Measurements from ENCODE around the gene UTRN. TPM values are rescaled to one million over a fixed set of nuclear protein-coding genes. Genes with fewer than 3 reads are reported as not detected.
A peak's percentile ranks its signal among the peaks of the same experiment; 100 is the strongest.

UTRN gene
- total RNA-seq, 1 experiment from 2014 or later, result 125 TPM

- TF ChIP-seq ARID4B (CRISPR knock-in tag; IDR thresholded peaks at IDR 0.05; ENCODE audit: borderline replicate concordance) (no peak), ZNF396 (CRISPR knock-in tag; IDR thresholded peaks at IDR 0.05; ENCODE audit: borderline replicate concordance) (no peak), PREB (CRISPR knock-in tag; IDR thresholded peaks at IDR 0.05; ENCODE audit: borderline replicate concordance) (no peak), STAT6 (CRISPR knock-in tag; conservative IDR thresholded peaks at IDR 0.05; ENCODE audit: low read depth) (no peak), ZNF138 (CRISPR knock-in tag; conservative IDR thresholded peaks at IDR 0.05) (no peak), HMGXB4 (CRISPR knock-in tag; IDR thresholded peaks at IDR 0.05) (no peak), NFE2L1 (CRISPR knock-in tag; IDR thresholded peaks at IDR 0.05) (no peak), FOXP1 (CRISPR knock-in tag; IDR thresholded peaks at IDR 0.05; ENCODE audit: borderline replicate concordance) (no peak), KAT7 (CRISPR knock-in tag; IDR thresholded peaks at IDR 0.05; ENCODE audit: borderline replicate concordance) (no peak), ATF6 (CRISPR knock-in tag; IDR thresholded peaks at IDR 0.05) (no peak), TP53 (CRISPR knock-in tag; IDR thresholded peaks at IDR 0.05) (no peak), HMGA2 (CRISPR knock-in tag; IDR thresholded peaks at IDR 0.05) (no peak)
These were observed 26.2 kb downstream of the UTRN start (continued) for GRCh38 chr6:144311361-144311760.

- peaks cover 38% of the 10 kb centered on the region for H3K4me1 Mint-ChIP-seq
- H3K36me3 Mint-ChIP-seq, result peaks cover 10% of the 10 kb centered on the region
- ChIA-PET POLR2A (no interaction called here), CTCF (interaction anchor here (0.8 to 1.2 kb wide), 2 partner anchors 9 to 194 kb away, joined by 3 read pairs; no protein-coding TSS in a partner anchor)
- ATAC-seq (peak; percentile 75), DNase-seq (ENCODE audit: low spot score) (no peak)
- H3K4me3 Mint-ChIP-seq, result no peak overlapping the region
- H3K27ac Mint-ChIP-seq, result no peak overlapping the region
- H3K27me3 Mint-ChIP-seq (ENCODE audit: low read depth), result no peaks in the 10 kb centered on the region
- no peaks in the 10 kb centered on the region for H3K9me3 Mint-ChIP-seq
- TF ChIP-seq ARID4B (CRISPR knock-in tag; IDR thresholded peaks at IDR 0.05; ENCODE audit: borderline replicate concordance) (no peak), NR2C2 (CRISPR knock-in tag; IDR thresholded peaks at IDR 0.05) (no peak), EMX1 (CRISPR knock-in tag; IDR thresholded peaks at IDR 0.05) (no peak), ATF3 (CRISPR knock-in tag; conservative IDR thresholded peaks at IDR 0.05) (no peak), JUN (CRISPR knock-in tag; IDR thresholded peaks at IDR 0.05) (no peak), ATF1 (CRISPR knock-in tag; IDR thresholded peaks at IDR 0.05) (no peak), TCF7 (CRISPR knock-in tag; IDR thresholded peaks at IDR 0.05; ENCODE audit: low read depth) (no peak), MAX (CRISPR knock-in tag; IDR thresholded peaks at IDR 0.05) (no peak)
These were observed 28.9 kb downstream of the UTRN start for GRCh38 chr6:144314003-144314485.

Measured in WTC11 (cell line).